Heart left ventricle (tissue), 16 donors: Measurements from ENCODE around the gene SLFN12L. TPM values are rescaled to one million over a fixed set of nuclear protein-coding genes. Genes with fewer than 3 reads are reported as not detected.

Experiments
- ATAC-seq, 4 donors: fragments of 200-7000 bp; cut with Tn5 transposase; one replicate each; pipeline ENCODE4 v1.9.1; 2020 to 2022; ENCODE audit warnings: moderate library complexity in 4 of 4, mild to moderate bottlenecking in 3 of 4, moderate number of reproducible peaks in 1 of 4
- DNase-seq, 5 donors: peaks; one replicate each; pipeline ENCODE4 v3.0.0-alpha.2; 2020
- H3K27ac ChIP-seq, 12 donors: fragments of 200-600 bp; sonication (generic) in 4 of 12; one replicate each; pipeline versions ENCODE4 v1.5.0 to v1.8.0; 2016 to 2022; ENCODE audit warnings: mild to moderate bottlenecking in 2 of 12
- H3K27me3 ChIP-seq, 9 donors: fragments of 200-600 bp; sonication (generic) in 2 of 9; one replicate each; pipeline versions ENCODE4 v1.5.1 to v1.8.0; 2016 to 2022; ENCODE audit warnings: mild to moderate bottlenecking in 3 of 9
- H3K36me3 ChIP-seq, 9 donors: fragments of 200-600 bp; sonication (generic) in 2 of 9; one replicate each; pipeline versions ENCODE4 v1.5.0 to v1.8.0; 2018 to 2022; ENCODE audit warnings: mild to moderate bottlenecking in 2 of 9
- H3K4me1 ChIP-seq, 12 donors: fragments of 200-600 bp; sonication (generic) in 4 of 12; one replicate each; pipeline versions ENCODE4 v1.5.0 to v1.8.0; 2016 to 2022; ENCODE audit warnings: mild to moderate bottlenecking in 3 of 12
- H3K4me3 ChIP-seq, 12 donors: fragments of 200-600 bp; sonication (generic) in 4 of 12; one replicate each; pipeline versions ENCODE4 v1.5.0 to v1.8.0; 2017 to 2022; ENCODE audit warnings: mild to moderate bottlenecking in 9 of 12, moderate library complexity in 4 of 12
- H3K9me3 ChIP-seq, 12 donors: fragments of 200-600 bp; sonication (generic) in 4 of 12; one replicate each; pipeline versions ENCODE4 v1.5.0 to v1.8.0; 2016 to 2022; ENCODE audit warnings: mild to moderate bottlenecking in 1 of 12
- POLR2A ChIP-seq, 2 donors: fragments of 450-650 bp; IDR thresholded peaks; one replicate each; pipeline ENCODE4 v1.6.1; 2017; ENCODE audit warnings: antibody characterized with exemption in 2 of 2, mild to moderate bottlenecking in 2 of 2, moderate library complexity in 2 of 2
- WGBS, 4 donors: extraction: QIAGEN DNeasy Blood & Tissue Kit in 2 of 4; methylation state at CpG; one replicate each; pipeline versions ENCODE4 v1.1.5 to v1.1.7; 2013 to 2018; 5-methylcytosine and 5-hydroxymethylcytosine counted together
- intact Hi-C, 10 donors: fragments of 100-400 bp; cut with DNase I; formaldehyde crosslinking; loops; one replicate each; pipeline versions ENCODE4 v1.11.1 to v1.14.2; 2022
- polyA plus RNA-seq, 2 donors: library from polyadenylated mRNA; stranded (reverse); fragments of 200-250 nt; gene quantifications; one replicate each; pipeline ENCODE4 v1.2.3, GENCODE V29; 2013
- total RNA-seq, 9 donors: library from RNA; depleted of rRNA in 2 of 9; stranded (reverse); fragments of >200 nt in 2 of 9; fragmentation: NEBNext Ultra II Directional in 3 of 9; extraction: Animal tissue kit (Norgen Biotek cat#: 25700) in 3 of 9; gene quantifications; one replicate each; pipeline versions ENCODE4 v1.1.0 to v1.2.4, GENCODE V29; 2016 to 2023
- TF ChIP-seq, protein P1 (sequence below), 12 donors: fragments of 200-600 bp; sonication (generic) in 4 of 12; IDR thresholded peaks; one replicate each; pipeline versions ENCODE4 v1.5.0 to v1.8.0; 2018 to 2022; ENCODE audit warnings: antibody characterized with exemption in 12 of 12, mild to moderate bottlenecking in 5 of 12
- donor health status: ischemic (EF 13 %, LVEDD 7.1; RV severe dilation, severe dysfunction).
- donor health status: healthy with polysubstance abuse.
- donor health status: DM: no; HTN: yes; CAD: no.
- donor health status: DM: no; HTN: no; CAD: no.
- donor health status: ischemic (EF 25% LVEDD 6.9; RV normal size, moderate dysfunction).
- donor health status: ischemic (EF 25% LVEDD 5.7; RV mildly dilated, moderate dysfunction).
- donor health status: healthy.
- donor health status: DM: yes; HTN: yes; CAD: no.
- donor health status: ischemic (EF 35%, LVEDD 5.7; RV mildly dilated, moderate dysfunction).
- donor health status: nonischemic (EF 11% LVEDD 7.7; RV severe dilation, severe dysfunction).
- donor health status: DM: yes; HTN: yes; CAD: no.
- donor health status: PGD.
- donor health status: ischemic (EF 29% LVEDD 5.4; RV normal size, mild dysfunction).
- donor health status: nonischemic (EF 23%, LVEDD 6.1; RV moderate dilation, normal function).

SLFN12L gene
- total and polyA plus RNA-seq, 11 donors, result 0.14 to 7.3 (median 0.60) TPM

DNA sequence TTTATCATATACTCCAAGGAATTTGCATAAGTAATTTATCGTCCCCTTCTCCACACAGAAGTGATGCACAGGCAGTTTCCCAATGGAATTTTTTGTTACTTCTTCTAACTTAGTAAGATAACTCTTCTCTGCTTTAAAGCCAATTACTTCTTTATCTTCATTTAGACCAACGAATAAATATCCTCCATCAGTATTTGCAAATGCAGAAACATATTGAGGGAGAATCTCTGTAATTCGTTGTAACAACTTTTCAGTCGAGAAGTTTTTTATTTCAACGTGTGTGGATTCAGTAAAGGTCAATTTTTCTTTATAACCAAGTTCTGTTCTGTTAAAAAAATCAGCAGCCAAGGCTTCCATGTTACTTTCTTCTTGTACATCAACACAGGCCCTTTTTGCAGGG lies 58.2 kb downstream of the SLFN12L start:
- Histone ChIP-seq H3K36me3 (peaks cover 0 to 9% (median 0%) of the 10 kb centered on the region in 9 donors), H3K9me3 (peaks cover 0 to 10% (median 2%) of the 10 kb centered on the region in 12 donors), H3K4me1 (no peaks in the 10 kb centered on the region), H3K27ac (no peak overlapping the region), H3K27me3 (peaks cover 0 to 28% (median 4%) of the 10 kb centered on the region in 9 donors), H3K4me3 (no peak overlapping the region)
- no peak for DNase-seq
- intact Hi-C loops, result no loop called here
- WGBS, 4 donors, result 65 to 77% (median 69%) methylated on average over 5 of the region's 5 CpGs
- TF ChIP-seq, protein P1, sequence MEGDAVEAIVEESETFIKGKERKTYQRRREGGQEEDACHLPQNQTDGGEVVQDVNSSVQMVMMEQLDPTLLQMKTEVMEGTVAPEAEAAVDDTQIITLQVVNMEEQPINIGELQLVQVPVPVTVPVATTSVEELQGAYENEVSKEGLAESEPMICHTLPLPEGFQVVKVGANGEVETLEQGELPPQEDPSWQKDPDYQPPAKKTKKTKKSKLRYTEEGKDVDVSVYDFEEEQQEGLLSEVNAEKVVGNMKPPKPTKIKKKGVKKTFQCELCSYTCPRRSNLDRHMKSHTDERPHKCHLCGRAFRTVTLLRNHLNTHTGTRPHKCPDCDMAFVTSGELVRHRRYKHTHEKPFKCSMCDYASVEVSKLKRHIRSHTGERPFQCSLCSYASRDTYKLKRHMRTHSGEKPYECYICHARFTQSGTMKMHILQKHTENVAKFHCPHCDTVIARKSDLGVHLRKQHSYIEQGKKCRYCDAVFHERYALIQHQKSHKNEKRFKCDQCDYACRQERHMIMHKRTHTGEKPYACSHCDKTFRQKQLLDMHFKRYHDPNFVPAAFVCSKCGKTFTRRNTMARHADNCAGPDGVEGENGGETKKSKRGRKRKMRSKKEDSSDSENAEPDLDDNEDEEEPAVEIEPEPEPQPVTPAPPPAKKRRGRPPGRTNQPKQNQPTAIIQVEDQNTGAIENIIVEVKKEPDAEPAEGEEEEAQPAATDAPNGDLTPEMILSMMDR (IDR thresholded peaks at IDR 0.05), result no peak
- TF ChIP-seq POLR2A (IDR thresholded peaks at IDR 0.05), result no peak
- no peak for ATAC-seq

GRCh38 chr17:35477248-35477647 lies 60.2 kb downstream of the SLFN12L start:
- Histone ChIP-seq H3K27me3 (peaks cover 0 to 24% (median 4%) of the 10 kb centered on the region in 9 donors), H3K4me1 (no peaks in the 10 kb centered on the region), H3K36me3 (peaks cover 0 to 9% (median 0%) of the 10 kb centered on the region in 9 donors), H3K4me3 (no peak overlapping the region), H3K9me3 (peaks cover 0 to 7% (median 0%) of the 10 kb centered on the region in 12 donors), H3K27ac (no peak overlapping the region)
- DNase-seq (no peak), ATAC-seq (no peak)
- TF ChIP-seq, protein P1 (IDR thresholded peaks at IDR 0.05), result no peak
- no peak for TF ChIP-seq POLR2A (IDR thresholded peaks at IDR 0.05)
- intact Hi-C loops, result no loop called here
- WGBS, 4 donors, result 60 to 74% (median 70%) methylated on average over 5 of the region's 5 CpGs

DNA sequence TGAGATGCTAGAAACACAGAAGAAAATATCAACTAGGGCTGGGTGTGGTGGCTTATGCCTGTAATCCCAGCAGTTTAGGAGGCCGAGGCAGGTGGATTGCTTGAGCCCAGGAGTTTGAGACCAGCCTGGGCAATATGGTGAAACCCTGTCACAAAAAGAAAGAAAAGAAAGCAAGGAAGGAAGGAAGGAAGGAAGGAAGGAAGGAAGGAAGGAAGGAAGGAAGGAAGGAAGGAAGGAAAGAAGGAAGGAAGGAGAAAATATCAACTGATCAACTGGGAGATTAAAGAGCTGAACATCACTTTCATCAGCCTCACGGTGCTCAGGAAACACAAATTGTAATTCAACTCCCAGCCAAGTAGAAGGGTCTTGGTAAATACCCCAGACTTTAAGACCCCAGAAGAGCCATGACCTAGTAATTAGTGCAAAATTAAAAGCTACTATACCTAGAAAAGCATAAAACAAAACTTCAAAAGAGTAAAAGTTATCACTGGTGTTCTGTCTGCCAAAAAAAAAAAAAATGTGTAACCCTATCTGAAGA lies 61.1 kb downstream of the SLFN12L start:
- no peaks in the 10 kb centered on the region for H3K4me1 ChIP-seq
- H3K4me3 ChIP-seq, result no peak overlapping the region
- ATAC-seq (no peak), DNase-seq (no peak)
- WGBS, 4 donors, result 68 to 75% (median 71%) methylated on average over 2 of the region's 2 CpGs
- peaks cover 0 to 9% (median 0%) of the 10 kb centered on the region in 9 donors for H3K36me3 ChIP-seq
- H3K9me3 ChIP-seq, result peaks cover 0 to 12% (median 0%) of the 10 kb centered on the region in 12 donors
- TF ChIP-seq, protein P1 (IDR thresholded peaks at IDR 0.05), result no peak
- no peak for TF ChIP-seq POLR2A (IDR thresholded peaks at IDR 0.05)
- no peak overlapping the region for H3K27ac ChIP-seq
- intact Hi-C loops, result no loop called here
- peaks cover 0 to 24% (median 4%) of the 10 kb centered on the region in 9 donors for H3K27me3 ChIP-seq

DNA sequence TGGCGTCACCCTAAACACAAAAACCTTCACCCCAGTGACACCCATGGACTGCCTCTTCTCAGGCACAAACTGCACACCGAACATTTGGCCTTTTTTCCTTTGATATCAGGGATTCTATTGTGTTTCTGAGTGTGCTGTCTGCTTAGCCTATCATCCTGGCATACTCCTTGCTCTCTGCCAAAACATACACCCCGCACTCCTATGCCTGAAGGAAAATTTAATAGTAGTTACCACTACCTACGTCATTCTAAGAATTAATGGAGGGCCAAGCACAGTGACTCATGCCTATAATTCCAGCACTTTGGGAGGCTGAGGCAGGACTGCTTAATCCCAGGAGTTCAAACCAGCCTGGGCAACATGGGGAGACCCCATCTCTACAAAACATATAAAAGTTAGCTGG lies 69.0 kb downstream of the SLFN12L start:
- intact Hi-C loops, result no loop called here
- Histone ChIP-seq H3K4me1 (no peaks in the 10 kb centered on the region), H3K27me3 (peaks cover 0 to 9% (median 0%) of the 10 kb centered on the region in 9 donors), H3K27ac (no peak overlapping the region), H3K36me3 (no peaks in the 10 kb centered on the region), H3K4me3 (no peak overlapping the region), H3K9me3 (peaks cover 0 to 12% (median 0%) of the 10 kb centered on the region in 12 donors)
- no peak for TF ChIP-seq POLR2A (IDR thresholded peaks at IDR 0.05)
- TF ChIP-seq, protein P1 (IDR thresholded peaks at IDR 0.05), result no peak
- no peak for ATAC-seq
- no peak for DNase-seq
- 78 to 91% (median 84%) methylated on average over 4 of the region's 4 CpGs for WGBS, 4 donors
